Colonic mucosa (tissue), 4 donors: ENCODE measurements around the gene COPB2. TPM values are rescaled to one million over a fixed set of nuclear protein-coding genes. Genes with fewer than 3 reads are reported as not detected.

ENCODE experiments used
- DNase-seq: peaks from one replicate; pipeline ENCODE4 v3.0.0-alpha.2; 2020
- H3K27ac ChIP-seq: fragments of 200-600 bp; one replicate; pipeline ENCODE4 v1.8.0; 2021
- H3K27me3 ChIP-seq: fragments of 200-600 bp; one replicate; pipeline ENCODE4 v1.8.0; 2021
- H3K36me3 ChIP-seq: fragments of 200-600 bp; one replicate; pipeline ENCODE4 v1.8.0; 2021
- H3K4me1 ChIP-seq: fragments of 200-600 bp; one replicate; pipeline ENCODE4 v1.8.0; 2021; ENCODE audit warnings: mild to moderate bottlenecking
- H3K4me3 ChIP-seq: fragments of 200-600 bp; one replicate; pipeline ENCODE4 v1.8.0; 2021
- H3K9ac ChIP-seq, 2 donors: one replicate each; pipeline ENCODE4 v1.7.0; 2013; ENCODE audit warnings: control low read depth in 2 of 2, low read depth in 2 of 2, low read length in 2 of 2
- H3K9me3 ChIP-seq: fragments of 200-600 bp; one replicate; pipeline ENCODE4 v1.8.0; 2021
- intact Hi-C: fragments of 100-400 bp; cut with DNase I; formaldehyde crosslinking; loops from one replicate; pipeline ENCODE4 v1.14.1; 2022
- total RNA-seq, 2 donors: library from RNA; stranded (reverse); fragmentation: NEBNext Ultra II Directional in 1 of 2; extraction: Animal tissue kit (Norgen Biotek cat#: 25700) in 1 of 2; gene quantifications; one replicate each; pipeline ENCODE4 v1.2.1, GENCODE V29; 2021
- TF ChIP-seq, protein P1 (sequence below): fragments of 200-600 bp; IDR thresholded peaks from one replicate; pipeline ENCODE4 v1.8.0; 2022; ENCODE audit warnings: antibody characterized with exemption, mild to moderate bottlenecking
- donor health status: healthy.
- donor health status: DM: no; HTN: no; CAD: no.
- donor health status: DM: no; HTN: no; CAD: no.

The COPB2 gene
- total RNA-seq, 2 donors from 2014 or later, result 153 to 162 TPM

DNA sequence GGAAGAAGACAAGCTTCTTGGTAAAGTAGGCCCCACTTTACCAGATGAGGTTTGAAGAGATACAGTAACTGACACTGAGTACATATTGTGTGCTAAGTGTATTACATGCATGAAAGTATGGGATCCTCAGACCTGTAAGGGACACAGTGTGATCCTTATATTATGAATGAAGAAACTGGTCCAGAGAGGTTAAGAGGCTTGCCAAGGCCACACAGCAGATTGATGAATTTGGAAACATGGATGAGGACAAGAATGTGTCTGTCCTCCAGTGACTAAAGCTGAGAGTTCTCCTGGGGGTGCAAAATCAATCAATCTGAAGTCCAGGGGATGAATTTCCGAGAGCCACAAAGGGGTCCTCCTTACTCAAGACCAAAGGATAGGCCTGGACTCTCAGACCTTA lies 77.0 kb downstream of the COPB2 start:
- H3K9me3 ChIP-seq, result no peaks in the 10 kb centered on the region
- intact Hi-C loops, result no loop called here
- H3K27me3 ChIP-seq, result no peaks in the 10 kb centered on the region
- no peak overlapping the region for H3K9ac ChIP-seq
- H3K4me3 ChIP-seq, result no peak overlapping the region
- no peak for DNase-seq
- H3K4me1 ChIP-seq, result no peaks in the 10 kb centered on the region
- TF ChIP-seq, protein P1, sequence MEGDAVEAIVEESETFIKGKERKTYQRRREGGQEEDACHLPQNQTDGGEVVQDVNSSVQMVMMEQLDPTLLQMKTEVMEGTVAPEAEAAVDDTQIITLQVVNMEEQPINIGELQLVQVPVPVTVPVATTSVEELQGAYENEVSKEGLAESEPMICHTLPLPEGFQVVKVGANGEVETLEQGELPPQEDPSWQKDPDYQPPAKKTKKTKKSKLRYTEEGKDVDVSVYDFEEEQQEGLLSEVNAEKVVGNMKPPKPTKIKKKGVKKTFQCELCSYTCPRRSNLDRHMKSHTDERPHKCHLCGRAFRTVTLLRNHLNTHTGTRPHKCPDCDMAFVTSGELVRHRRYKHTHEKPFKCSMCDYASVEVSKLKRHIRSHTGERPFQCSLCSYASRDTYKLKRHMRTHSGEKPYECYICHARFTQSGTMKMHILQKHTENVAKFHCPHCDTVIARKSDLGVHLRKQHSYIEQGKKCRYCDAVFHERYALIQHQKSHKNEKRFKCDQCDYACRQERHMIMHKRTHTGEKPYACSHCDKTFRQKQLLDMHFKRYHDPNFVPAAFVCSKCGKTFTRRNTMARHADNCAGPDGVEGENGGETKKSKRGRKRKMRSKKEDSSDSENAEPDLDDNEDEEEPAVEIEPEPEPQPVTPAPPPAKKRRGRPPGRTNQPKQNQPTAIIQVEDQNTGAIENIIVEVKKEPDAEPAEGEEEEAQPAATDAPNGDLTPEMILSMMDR, result no peak
- no peaks in the 10 kb centered on the region for H3K36me3 ChIP-seq
- no peak overlapping the region for H3K27ac ChIP-seq

DNA sequence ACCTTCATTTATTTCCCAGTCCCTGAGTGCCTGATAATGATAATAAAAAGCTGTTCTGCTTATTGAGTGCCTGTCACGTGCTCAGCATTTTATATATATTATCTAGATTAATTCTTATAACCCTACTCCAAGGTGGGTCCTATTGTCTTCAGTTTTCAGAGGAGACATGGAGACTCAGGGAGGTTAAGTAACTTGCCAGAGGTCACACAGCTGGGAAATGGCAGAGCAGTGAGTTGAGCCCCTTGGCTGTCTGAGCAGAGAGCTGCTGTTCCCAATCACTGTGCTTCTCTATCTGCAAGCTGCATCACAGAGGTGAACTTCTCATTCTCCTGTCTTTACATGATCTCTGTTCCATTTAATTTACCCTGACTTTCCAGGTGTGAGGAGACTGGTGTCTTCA lies 77.9 kb downstream of the COPB2 start:
- DNase-seq, result no peak
- Histone ChIP-seq H3K9ac (no peak overlapping the region), H3K9me3 (no peaks in the 10 kb centered on the region), H3K36me3 (no peaks in the 10 kb centered on the region), H3K4me3 (no peak overlapping the region), H3K27ac (no peak overlapping the region), H3K27me3 (no peaks in the 10 kb centered on the region), H3K4me1 (no peaks in the 10 kb centered on the region)
- intact Hi-C loops, result no loop called here
- TF ChIP-seq, protein P1, result no peak

DNA sequence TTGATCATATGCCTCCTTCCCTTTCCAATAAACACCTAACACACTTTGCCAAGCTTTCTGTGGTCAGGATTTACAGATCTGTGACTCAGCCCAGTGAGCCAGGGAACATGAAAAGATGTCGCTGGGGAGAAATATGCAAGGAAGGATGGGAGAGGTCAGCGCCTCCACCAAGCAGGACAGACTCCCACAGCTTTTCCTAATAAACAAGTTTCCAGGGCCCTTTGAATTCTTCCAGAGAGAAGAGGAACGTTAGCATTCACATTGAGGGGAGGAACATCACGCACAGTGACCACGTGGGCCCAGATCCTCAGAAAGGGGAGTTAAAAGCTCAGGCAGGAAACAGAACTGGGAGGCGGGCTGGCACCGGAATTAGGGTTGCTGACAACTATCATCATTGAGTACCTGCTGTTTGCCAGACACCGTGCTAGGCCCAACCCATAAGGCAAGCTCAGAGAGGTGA lies 78.9 kb downstream of the COPB2 start:
- no peaks in the 10 kb centered on the region for H3K36me3 ChIP-seq
- intact Hi-C loops, result no loop called here
- no peak overlapping the region for H3K9ac ChIP-seq

DNA sequence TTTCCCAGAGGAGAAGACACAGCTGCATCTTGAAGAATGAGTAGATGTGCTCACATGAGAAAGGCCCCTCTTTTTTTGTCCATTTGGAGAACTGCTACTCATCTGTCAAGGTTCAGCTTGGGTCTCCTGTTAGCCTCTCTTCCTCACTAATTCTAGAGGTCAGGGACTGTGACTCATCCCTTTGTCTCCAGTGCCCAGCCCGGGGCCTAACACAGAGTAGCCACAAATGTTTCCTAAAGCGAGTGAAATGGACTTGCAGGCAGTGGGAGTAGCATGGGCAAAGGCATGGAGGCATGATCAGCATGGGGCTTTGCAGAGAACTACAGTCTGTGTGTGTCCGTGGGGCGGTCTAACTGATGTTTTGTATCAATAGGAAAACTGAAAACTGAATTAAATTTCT lies 79.6 kb downstream of the COPB2 start:
- Histone ChIP-seq H3K4me1 (no peaks in the 10 kb centered on the region), H3K9ac (no peak overlapping the region), H3K4me3 (no peak overlapping the region), H3K9me3 (no peaks in the 10 kb centered on the region), H3K27me3 (no peaks in the 10 kb centered on the region), H3K27ac (no peak overlapping the region), H3K36me3 (no peaks in the 10 kb centered on the region)
- TF ChIP-seq, protein P1, result no peak
- intact Hi-C loops, result no loop called here
- DNase-seq, result no peak

More for the DNA sequence above, 78.9 kb downstream of the COPB2 start:
- H3K27me3 ChIP-seq, result no peaks in the 10 kb centered on the region
- no peak overlapping the region for H3K4me3 ChIP-seq
- no peak for DNase-seq
- no peak overlapping the region for H3K27ac ChIP-seq
- H3K9me3 ChIP-seq, result no peaks in the 10 kb centered on the region
- TF ChIP-seq, protein P1, result no peak
- H3K4me1 ChIP-seq, result no peaks in the 10 kb centered on the region

DNA sequence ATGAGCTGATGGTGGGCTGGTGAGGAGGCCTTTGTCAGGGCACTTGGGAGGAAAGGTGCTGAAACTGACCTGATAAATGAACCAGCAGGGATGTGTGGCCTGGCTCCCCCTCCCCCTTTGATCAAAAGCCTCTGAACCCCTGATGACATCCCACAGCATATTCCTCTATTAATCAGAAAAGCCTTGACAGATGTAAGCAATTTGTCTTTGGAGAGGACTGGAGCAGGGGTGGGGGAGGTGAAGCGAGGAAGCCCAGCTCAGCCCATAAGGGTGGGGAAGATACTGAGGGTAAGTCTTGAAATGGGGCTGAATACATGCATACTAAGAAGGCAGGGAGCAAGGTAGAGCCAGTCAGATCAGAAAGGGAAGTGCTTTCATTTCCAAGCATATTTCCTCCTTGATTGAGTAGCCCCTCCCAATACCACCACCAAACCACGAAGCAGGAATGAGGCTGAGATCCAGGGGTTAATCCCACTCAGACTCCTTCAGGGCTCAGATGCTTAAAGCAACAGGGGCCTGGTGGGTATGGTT lies 80.3 kb downstream of the COPB2 start:
- Histone ChIP-seq H3K27me3 (no peaks in the 10 kb centered on the region), H3K4me3 (no peak overlapping the region), H3K27ac (no peak overlapping the region), H3K9ac (no peak overlapping the region), H3K36me3 (no peaks in the 10 kb centered on the region), H3K4me1 (no peaks in the 10 kb centered on the region), H3K9me3 (no peaks in the 10 kb centered on the region)
- TF ChIP-seq, protein P1, result no peak
- intact Hi-C loops, result no loop called here
- no peak for DNase-seq
